Neural progenitor cell (in vitro differentiated cells): ENCODE results near the gene RAB40B.

Experiments used
- EZH2 ChIP-seq: fragments of 200-600 bp; sonication (generic); IDR thresholded peaks from 2 replicates; pipeline ENCODE4 v1.6.1; 2017; ENCODE audit warnings: antibody characterized with exemption, mild to moderate bottlenecking, moderate library complexity
- EZH2phosphoT487 ChIP-seq: fragments of 200-600 bp; sonication (generic); IDR thresholded peaks from 2 replicates; pipeline ENCODE4 v1.6.1; 2017; ENCODE audit warnings: antibody characterized with exemption
- TF ChIP-seq, protein P1 (sequence below): fragments of 200-600 bp; sonication (generic); IDR thresholded peaks from 2 replicates; pipeline ENCODE4 v1.5.1; 2017; ENCODE audit warnings: antibody characterized with exemption, mild to moderate bottlenecking

DNA sequence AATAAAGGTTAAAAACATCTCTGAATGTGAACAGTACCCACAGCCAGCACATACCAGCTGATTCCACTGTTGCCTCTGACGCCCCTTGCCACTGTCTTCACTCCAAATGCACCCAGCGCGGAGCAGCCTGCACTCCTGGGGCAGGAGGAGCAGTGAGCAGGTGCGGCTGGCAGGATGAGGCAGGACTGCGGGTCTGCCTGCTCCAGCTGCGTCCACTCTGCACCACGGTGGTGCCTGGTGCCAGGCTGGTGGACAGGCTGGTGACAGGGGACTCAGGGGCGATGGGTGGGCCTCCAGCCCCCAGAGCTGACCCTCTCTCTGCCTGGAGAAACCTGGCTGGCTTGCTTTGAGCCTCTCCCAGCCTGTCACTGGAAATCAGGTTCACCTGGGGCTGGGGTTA, 9.4 kb downstream of the RAB40B start:
- TF ChIP-seq, protein P1, sequence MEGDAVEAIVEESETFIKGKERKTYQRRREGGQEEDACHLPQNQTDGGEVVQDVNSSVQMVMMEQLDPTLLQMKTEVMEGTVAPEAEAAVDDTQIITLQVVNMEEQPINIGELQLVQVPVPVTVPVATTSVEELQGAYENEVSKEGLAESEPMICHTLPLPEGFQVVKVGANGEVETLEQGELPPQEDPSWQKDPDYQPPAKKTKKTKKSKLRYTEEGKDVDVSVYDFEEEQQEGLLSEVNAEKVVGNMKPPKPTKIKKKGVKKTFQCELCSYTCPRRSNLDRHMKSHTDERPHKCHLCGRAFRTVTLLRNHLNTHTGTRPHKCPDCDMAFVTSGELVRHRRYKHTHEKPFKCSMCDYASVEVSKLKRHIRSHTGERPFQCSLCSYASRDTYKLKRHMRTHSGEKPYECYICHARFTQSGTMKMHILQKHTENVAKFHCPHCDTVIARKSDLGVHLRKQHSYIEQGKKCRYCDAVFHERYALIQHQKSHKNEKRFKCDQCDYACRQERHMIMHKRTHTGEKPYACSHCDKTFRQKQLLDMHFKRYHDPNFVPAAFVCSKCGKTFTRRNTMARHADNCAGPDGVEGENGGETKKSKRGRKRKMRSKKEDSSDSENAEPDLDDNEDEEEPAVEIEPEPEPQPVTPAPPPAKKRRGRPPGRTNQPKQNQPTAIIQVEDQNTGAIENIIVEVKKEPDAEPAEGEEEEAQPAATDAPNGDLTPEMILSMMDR, result no peak
- no peak for TF ChIP-seq EZH2phosphoT487
- TF ChIP-seq EZH2, result no peak
